H1 (cell line): ENCODE results near the gene SLC2A11. TPM values are rescaled to one million over a fixed set of nuclear protein-coding genes. Genes with fewer than 3 reads are reported as not detected.

Experiments
- CTCF ChIA-PET: fragments of 300-600 bp; sonication (Branson Sonifier 250); formaldehyde crosslinking; loops from one replicate; lab custom pipeline; 2021; ENCODE audit not compliant: partially characterized antibody; lab: Charles Lee
- POLR2A ChIA-PET: fragments of 300-600 bp; sonication (Branson Sonifier 250); formaldehyde crosslinking; loops from one replicate; lab custom pipeline; 2021; ENCODE audit warnings: inconsistent platforms; ENCODE audit not compliant: partially characterized antibody; lab: Charles Lee
- DNase-seq, 2 experiments: peaks; one replicate each; pipeline versions ENCODE4 v3.0.0 to v3.0.0-alpha.2; 2010 to 2022; ENCODE audit warnings: low spot score in 2 of 2, low read depth in 1 of 2, mixed read lengths in 1 of 2
- FAIRE-seq: peaks from 2 replicates; lab custom pipeline; 2011; peaks lifted over from hg19 to GRCh38; lab: Jason Lieb, UNC
- H2AFZ ChIP-seq: 2 replicates; pipeline ENCODE4 v1.8.1; 2012; ENCODE audit warnings: low read length, inconsistent platforms
- H2AK5ac ChIP-seq: 2 replicates; pipeline ENCODE4 v1.6.1; 2013; ENCODE audit warnings: low read depth, low read length
- H2BK120ac ChIP-seq: replicated peaks from 2 replicates; pipeline ENCODE3; 2013; ENCODE audit warnings: low read depth, low read length, inconsistent platforms
- H2BK12ac ChIP-seq: 2 replicates; pipeline ENCODE4 v1.6.1; 2013; ENCODE audit warnings: low read depth, low read length
- H2BK15ac ChIP-seq: 2 replicates; pipeline ENCODE4 v1.6.1; 2013; ENCODE audit warnings: low read length
- H2BK20ac ChIP-seq: 2 replicates; pipeline ENCODE4 v1.6.1; 2013; ENCODE audit warnings: low read length
- H2BK5ac ChIP-seq: 2 replicates; pipeline ENCODE4 v1.6.1; 2013; ENCODE audit warnings: low read depth, low read length
- H3K14ac ChIP-seq: 2 replicates; pipeline ENCODE4 v1.6.1; 2013; ENCODE audit warnings: inconsistent platforms; ENCODE audit not compliant: insufficient read length
- H3K18ac ChIP-seq: 2 replicates; pipeline ENCODE4 v1.6.1; 2013; ENCODE audit warnings: low read length; ENCODE audit errors: extremely low read depth
- H3K23ac ChIP-seq: 2 replicates; pipeline ENCODE4 v1.6.1; 2013; ENCODE audit warnings: inconsistent platforms; ENCODE audit not compliant: insufficient read length
- H3K23me2 ChIP-seq: 2 replicates; pipeline ENCODE4 v1.6.1; 2013; ENCODE audit warnings: low read depth, low read length
- H3K27ac ChIP-seq: 2 replicates; pipeline ENCODE4 v1.6.1; 2011; ENCODE audit warnings: low read depth, low read length, inconsistent platforms
- H3K27me3 ChIP-seq, 4 experiments: replicated peaks in 1 of 4; 1 replicate in 1 of 4; 2 replicates in 3 of 4; pipeline versions ENCODE4 v1.6.1 to v1.8.1; 2011 to 2013; ENCODE audit warnings: low read length in 3 of 4, mild to moderate bottlenecking in 3 of 4, inconsistent platforms in 2 of 4, mixed read lengths in 2 of 4, moderate library complexity in 1 of 4; ENCODE audit not compliant: control insufficient read depth in 3 of 4, insufficient read depth in 3 of 4; ENCODE audit errors: extremely low read depth in 1 of 4
- H3K36me3 ChIP-seq, 4 experiments: 2 replicates each; pipeline versions ENCODE4 v1.6.1 to v1.8.1; 2011 to 2013; ENCODE audit warnings: mild to moderate bottlenecking in 4 of 4, low read length in 3 of 4, moderate library complexity in 2 of 4, control low read depth in 1 of 4, inconsistent platforms in 1 of 4; ENCODE audit not compliant: insufficient read depth in 4 of 4, control insufficient read depth in 2 of 4
- H3K4ac ChIP-seq: replicated peaks from 2 replicates; pipeline ENCODE3; 2013; ENCODE audit warnings: low read length, low read depth, mixed read lengths, inconsistent platforms; ENCODE audit not compliant: insufficient read length
- H3K4me1 ChIP-seq, 4 experiments: replicated peaks in 1 of 4; 1 replicate in 1 of 4; 2 replicates in 3 of 4; pipeline versions ENCODE4 v1.6.1 to v1.8.1; 2011 to 2013; ENCODE audit warnings: low read length in 3 of 4, inconsistent platforms in 2 of 4, mixed read lengths in 1 of 4; ENCODE audit not compliant: insufficient read depth in 4 of 4, control insufficient read depth in 3 of 4
- H3K4me2 ChIP-seq, 2 experiments: 2 replicates each; pipeline versions ENCODE4 v1.6.1 to v1.8.1; 2011 to 2013; ENCODE audit warnings: low read depth in 2 of 2, low read length in 2 of 2, control low read depth in 1 of 2, inconsistent platforms in 1 of 2, mild to moderate bottlenecking in 1 of 2; ENCODE audit not compliant: insufficient read depth in 1 of 2
- H3K4me3 ChIP-seq, 4 experiments: fragments of 200-600, 300-600 bp in 1 of 4; sonication (generic), shearing (Covaris generic), sonication (Bioruptor Twin) in 1 of 4; 2 replicates each; pipeline versions ENCODE4 v1.5.1 to v1.8.1; 2011 to 2016; ENCODE audit warnings: low read length in 4 of 4, low read depth in 3 of 4, control low read depth in 2 of 4, inconsistent platforms in 2 of 4, mild to moderate bottlenecking in 2 of 4, mixed read lengths in 1 of 4, moderate library complexity in 1 of 4; ENCODE audit not compliant: insufficient read depth in 2 of 4; ENCODE audit errors: extremely low read depth in 1 of 4
- H3K56ac ChIP-seq: replicated peaks from 2 replicates; pipeline ENCODE3; 2013; ENCODE audit warnings: low read depth, mild to moderate bottlenecking, mixed read lengths, low read length, inconsistent platforms; ENCODE audit not compliant: insufficient read length
- H3K79me1 ChIP-seq: 2 replicates; pipeline ENCODE4 v1.6.1; 2013; ENCODE audit warnings: low read depth, low read length, control low read depth
- H3K79me2 ChIP-seq, 2 experiments: 2 replicates each; pipeline versions ENCODE4 v1.6.1 to v1.8.1; 2012 to 2013; ENCODE audit warnings: low read length in 2 of 2, mild to moderate bottlenecking in 2 of 2, inconsistent platforms in 1 of 2; ENCODE audit not compliant: insufficient read depth in 2 of 2, control insufficient read depth in 1 of 2
- H3K9ac ChIP-seq, 4 experiments: replicated peaks in 1 of 4; 1 replicate in 1 of 4; 2 replicates in 3 of 4; pipeline versions ENCODE4 v1.6.1 to v1.8.1; 2011 to 2013; ENCODE audit warnings: low read depth in 3 of 4, low read length in 3 of 4, control low read depth in 2 of 4, mild to moderate bottlenecking in 2 of 4, moderate library complexity in 2 of 4, inconsistent platforms in 1 of 4; ENCODE audit errors: extremely low read depth in 1 of 4
- H3K9me3 ChIP-seq, 2 experiments: 2 replicates each; pipeline versions ENCODE4 v1.6.1 to v1.8.1; 2012 to 2013; ENCODE audit warnings: mild to moderate bottlenecking in 2 of 2, moderate library complexity in 2 of 2, control low read depth in 1 of 2, inconsistent platforms in 1 of 2, low read depth in 1 of 2, low read length in 1 of 2, mixed read lengths in 1 of 2; ENCODE audit not compliant: insufficient read depth in 2 of 2
- H4K20me1 ChIP-seq, 2 experiments: replicated peaks in 1 of 2; 2 replicates each; pipeline versions ENCODE3 to v1.8.1; 2011 to 2013; ENCODE audit warnings: inconsistent platforms in 2 of 2, low read length in 2 of 2, mild to moderate bottlenecking in 1 of 2; ENCODE audit not compliant: insufficient read depth in 2 of 2, control insufficient read depth in 1 of 2
- H4K5ac ChIP-seq: 2 replicates; pipeline ENCODE4 v1.6.1; 2013; ENCODE audit warnings: low read length, low read depth, mixed read lengths, inconsistent platforms; ENCODE audit not compliant: insufficient read length
- H4K8ac ChIP-seq: 2 replicates; pipeline ENCODE4 v1.8.0; 2013; ENCODE audit warnings: mild to moderate bottlenecking, moderate library complexity, low read length, inconsistent platforms; ENCODE audit not compliant: insufficient read depth; ENCODE audit errors: extremely low read depth
- H4K91ac ChIP-seq: replicated peaks from 2 replicates; pipeline ENCODE3; 2013; ENCODE audit warnings: low read length, mixed read lengths, inconsistent platforms; ENCODE audit not compliant: insufficient read length
- ASH2L ChIP-seq: fragments of 200-600, 300-600 bp; sonication (generic); IDR thresholded peaks from one replicate; pipeline ENCODE4 v1.7.1; 2017; ENCODE audit warnings: low read length
- BCL11A ChIP-seq, 2 experiments: IDR thresholded peaks; one replicate each; pipeline ENCODE4 v1.6.1; 2011; ENCODE audit warnings: low read depth in 2 of 2, low read length in 2 of 2, mild to moderate bottlenecking in 2 of 2
- KDM4A ChIP-seq: IDR thresholded peaks from one replicate; pipeline ENCODE4 v1.7.1; 2012; ENCODE audit warnings: low read depth, mild to moderate bottlenecking, moderate library complexity, low read length, inconsistent platforms; ENCODE audit not compliant: severe bottlenecking
- KDM5A ChIP-seq: fragments of 200-600 bp; IDR thresholded peaks from 2 replicates; pipeline ENCODE4 v1.7.1; 2012; ENCODE audit warnings: mild to moderate bottlenecking, low read length, inconsistent platforms, mixed read lengths
- POLR2A ChIP-seq, 2 experiments: IDR thresholded peaks; 1 replicate in 1 of 2; 2 replicates in 1 of 2; pipeline ENCODE4 v1.6.1; 2011; ENCODE audit warnings: low read depth in 2 of 2, low read length in 2 of 2, mild to moderate bottlenecking in 2 of 2; ENCODE audit errors: control extremely low read depth in 1 of 2
- TAF1 ChIP-seq: IDR thresholded peaks from 2 replicates; pipeline ENCODE4 v1.6.1; 2011; ENCODE audit warnings: mild to moderate bottlenecking, low read depth, low read length
- YY1 ChIP-seq: IDR thresholded peaks from 2 replicates; pipeline ENCODE4 v1.6.1; 2011; ENCODE audit warnings: low read depth, mild to moderate bottlenecking, low read length
- WGBS, 2 experiments: shearing (Covaris generic) in 1 of 2; methylation state at CpG; one replicate each; pipeline versions ENCODE4 v1.1.6 to v1.1.7; 2013 to 2015; ENCODE audit warnings: low lambda C conversion rate in 2 of 2, mixed read lengths in 2 of 2, inconsistent platforms in 1 of 2, low coverage in 1 of 2, missing lambda C conversion rate in 1 of 2; ENCODE audit not compliant: insufficient replicate concordance in 2 of 2, insufficient coverage in 1 of 2, insufficient read length in 1 of 2; ENCODE audit errors: extremely low coverage in 1 of 2, missing lambda C conversion rate in 1 of 2; 5-methylcytosine and 5-hydroxymethylcytosine counted together
- polyA plus RNA-seq, 7 experiments: library from polyadenylated mRNA; depleted of rRNA in 3 of 7; stranded (reverse) in 5 of 7; unstranded in 2 of 7; fragments of >200 nt in 5 of 7; fragments of 200-250 nt in 2 of 7; gene quantifications; 1 replicate in 5 of 7; 2 replicates in 1 of 7; 4 replicates in 1 of 7; pipeline versions ENCODE4 v1.2.1 to v1.2.3, GENCODE V29; 2011 to 2013; ENCODE audit warnings: missing spikeins in 2 of 7, mixed read lengths in 2 of 7
- total RNA-seq: library from RNA; stranded (reverse); fragmentation: NEBNext Ultra II Directional; extraction: Animal tissue kit (Norgen Biotek cat#: 25700); gene quantifications from 2 replicates; pipeline ENCODE4 v1.2.1, GENCODE V29; 2021
- TF ChIP-seq, protein P1 (sequence below), 3 experiments: IDR thresholded peaks; 1 replicate in 2 of 3; 2 replicates in 1 of 3; pipeline versions ENCODE4 v1.5.1 to v1.6.1; 2011; ENCODE audit warnings: low read length in 3 of 3, mild to moderate bottlenecking in 3 of 3, inconsistent platforms in 2 of 3, low read depth in 1 of 3, moderate library complexity in 1 of 3; ENCODE audit not compliant: insufficient read depth in 1 of 3; ENCODE audit errors: control extremely low read depth in 1 of 3

SLC2A11 gene
- total and polyA plus RNA-seq, 2 of the 8 experiments (the other 6 are each of a cell fraction or from before 2014, with no cell fraction given), result 10.7 to 12.5 TPM

DNA sequence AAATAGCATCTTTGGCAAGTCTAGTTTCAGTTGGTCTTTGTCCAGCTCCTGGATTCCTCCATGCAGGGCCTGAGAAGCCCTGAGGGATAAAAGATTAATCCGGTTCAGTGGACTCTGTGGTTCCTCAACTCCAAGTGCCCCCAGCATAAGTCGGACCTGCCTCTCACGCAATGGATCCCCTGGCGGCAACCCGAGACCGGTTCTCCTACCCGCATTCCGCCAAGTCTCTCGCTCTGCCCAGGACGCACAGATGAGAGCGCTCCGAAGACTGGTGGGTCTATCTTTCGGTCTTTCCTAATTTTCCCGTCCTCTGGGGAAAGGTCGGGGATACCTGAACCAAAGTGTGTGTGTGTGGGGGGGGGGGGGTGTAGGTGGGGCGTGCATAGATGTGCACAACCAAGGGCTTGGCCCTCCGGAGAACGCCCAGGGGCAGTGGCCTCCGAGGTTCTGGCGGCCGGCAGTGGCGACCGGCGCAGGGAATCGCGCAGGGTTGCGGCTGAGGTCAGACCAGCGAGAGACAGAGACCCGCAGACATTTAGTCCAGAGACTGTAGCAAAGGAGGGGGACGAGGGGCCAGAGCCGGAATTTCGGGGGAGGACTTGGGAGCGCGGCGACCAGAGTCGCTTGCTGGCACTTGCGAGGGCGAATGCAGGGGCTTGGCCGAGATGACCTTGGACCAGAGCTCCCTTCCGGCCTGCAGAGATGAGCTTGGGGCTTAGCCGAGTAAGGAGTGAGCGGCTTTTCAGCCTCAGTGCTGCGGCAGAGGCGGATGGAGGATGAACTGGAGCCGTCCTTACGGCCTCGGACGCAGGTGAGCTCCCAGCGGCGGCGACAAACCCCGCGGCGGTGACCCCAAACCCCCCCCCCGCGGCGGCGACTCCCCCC lies 712 bp upstream of the SLC2A11 start:
- H2AFZ ChIP-seq, result peak overlapping the region; percentile 97
- no peak for FAIRE-seq
- POLR2A ChIA-PET, result interaction anchor here (0.5 to 3.3 kb wide), 21 partner anchors 9 to 432 kb away, joined by 3 to 37 read pairs (median 4); partner anchors contain the start of genes DERL3, MIF and MMP11
- TF ChIP-seq KDM5A (no peak), POLR2A (IDR thresholded peaks at IDR 0.05; ENCODE audit: control extremely low read depth in 1 of 2, low read depth in 2 of 2, low read length in 2 of 2) (peak in 1 of 2 experiments; percentile 80; a peak in 2 of 3 replicates), YY1 (0 out of 2 replicates have a peak, but pooled peaks have one; percentile 19), TAF1 (peak; percentile 74; the same call in 1 of the 2 replicates), BCL11A (IDR thresholded peaks at IDR 0.05; ENCODE audit: low read depth in 2 of 2, low read length in 2 of 2) (no peak), KDM4A (peak; percentile 46), ASH2L (peak; percentile 46)
- TF ChIP-seq, protein P1, sequence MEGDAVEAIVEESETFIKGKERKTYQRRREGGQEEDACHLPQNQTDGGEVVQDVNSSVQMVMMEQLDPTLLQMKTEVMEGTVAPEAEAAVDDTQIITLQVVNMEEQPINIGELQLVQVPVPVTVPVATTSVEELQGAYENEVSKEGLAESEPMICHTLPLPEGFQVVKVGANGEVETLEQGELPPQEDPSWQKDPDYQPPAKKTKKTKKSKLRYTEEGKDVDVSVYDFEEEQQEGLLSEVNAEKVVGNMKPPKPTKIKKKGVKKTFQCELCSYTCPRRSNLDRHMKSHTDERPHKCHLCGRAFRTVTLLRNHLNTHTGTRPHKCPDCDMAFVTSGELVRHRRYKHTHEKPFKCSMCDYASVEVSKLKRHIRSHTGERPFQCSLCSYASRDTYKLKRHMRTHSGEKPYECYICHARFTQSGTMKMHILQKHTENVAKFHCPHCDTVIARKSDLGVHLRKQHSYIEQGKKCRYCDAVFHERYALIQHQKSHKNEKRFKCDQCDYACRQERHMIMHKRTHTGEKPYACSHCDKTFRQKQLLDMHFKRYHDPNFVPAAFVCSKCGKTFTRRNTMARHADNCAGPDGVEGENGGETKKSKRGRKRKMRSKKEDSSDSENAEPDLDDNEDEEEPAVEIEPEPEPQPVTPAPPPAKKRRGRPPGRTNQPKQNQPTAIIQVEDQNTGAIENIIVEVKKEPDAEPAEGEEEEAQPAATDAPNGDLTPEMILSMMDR (IDR thresholded peaks at IDR 0.05; ENCODE audit: control extremely low read depth in 1 of 3, insufficient read depth in 1 of 3, low read depth in 1 of 3, low read length in 3 of 3), result peak in 2 of 3 experiments; percentile 18 to 31; a peak in 2 of 4 replicates

More for the DNA sequence above, 712 bp upstream of the SLC2A11 start:
- Histone ChIP-seq H4K91ac (peak overlapping the region; percentile 96), H3K4ac (peak overlapping the region; percentile 95), H4K5ac (peak overlapping the region; percentile 98), H3K4me1 (peaks cover 3 to 15% (median 5%) of the 10 kb centered on the region in 4 experiments; a peak in 6 of 7 replicates), H3K56ac (peak overlapping the region; percentile 80), H3K9me3 (no peaks in the 10 kb centered on the region), H3K4me2 (peak overlapping the region; percentile 76 to 97), H3K27ac (peak overlapping the region; percentile 68), H3K23ac (no peak overlapping the region), H2BK15ac (0 out of 2 replicates have a peak overlapping the region, but pooled peaks have one; percentile 1), H3K27me3 (no peaks in the 10 kb centered on the region), H2BK12ac (peak overlapping the region; percentile 30; the same call in 1 of the 2 replicates), H2BK5ac (peak overlapping the region; percentile 85), H2BK120ac (peak overlapping the region; percentile 66), H3K4me3 (peak overlapping the region; percentile 48 to 84 (median 68)), H2AK5ac (no peak overlapping the region), H3K9ac (peak overlapping the region in 3 of 4 experiments; percentile 45 to 50 (median 49); a peak in 5 of 7 replicates), H4K20me1 (peaks cover 0 to 6% of the 10 kb centered on the region in 2 experiments), H3K79me2 (no peaks in the 10 kb centered on the region), H3K36me3 (no peaks in the 10 kb centered on the region), H3K14ac (peak overlapping the region; percentile 82), H3K79me1 (no peaks in the 10 kb centered on the region), H2BK20ac (no peak overlapping the region), H3K23me2 (peaks cover 11% of the 10 kb centered on the region), H3K18ac (peak overlapping the region; percentile 80), H4K8ac (peak overlapping the region; percentile 82)
- WGBS, 2 experiments, result 3% methylated on average over 42 of the region's 58 CpGs; no CpG with 5 or more reads in 1 of the 2 experiments
- CTCF ChIA-PET, result interaction anchor here (0.7 to 2.5 kb wide), 15 partner anchors 7 to 297 kb away, joined by 3 to 13 read pairs (median 4); partner anchors contain the start of gene MIF
- DNase-seq, result peak in 1 of 2 experiments; percentile 72
